Ovary (tissue), 9 donors: ENCODE data around the gene TOB1. TPM values are rescaled to one million over a fixed set of nuclear protein-coding genes. Genes with fewer than 3 reads are reported as not detected.
A peak's percentile ranks its signal among the peaks of the same experiment; 100 is the strongest.

Source experiments
- DNase-seq, 5 donors: peaks; one replicate each; pipeline ENCODE4 v3.0.0-alpha.2; 2019 to 2020
- H3K27ac ChIP-seq, 2 donors: fragments of 200-600 bp; one replicate each; pipeline versions ENCODE4 v1.5.1 to v1.8.0; 2019 to 2022
- H3K27me3 ChIP-seq: fragments of 200-600 bp; one replicate; pipeline ENCODE4 v1.8.0; 2022
- H3K36me3 ChIP-seq: fragments of 200-600 bp; sonication (generic); one replicate; pipeline ENCODE4 v1.5.1; 2019
- H3K4me1 ChIP-seq: one replicate; pipeline ENCODE4 v1.8.1; 2013; ENCODE audit warnings: mild to moderate bottlenecking, moderate library complexity; ENCODE audit not compliant: insufficient read depth
- H3K4me3 ChIP-seq: fragments of 200-600 bp; sonication (generic); one replicate; pipeline ENCODE4 v1.5.1; 2017
- H3K9me3 ChIP-seq, 2 donors: fragments of 200-600 bp in 1 of 2; sonication (generic) in 1 of 2; one replicate each; pipeline versions ENCODE4 v1.5.1 to v1.8.1; 2013 to 2019; ENCODE audit warnings: mild to moderate bottlenecking in 1 of 2, moderate library complexity in 1 of 2
- EP300 ChIP-seq: sonication (generic); formaldehyde crosslinking; IDR thresholded peaks from one replicate; pipeline ENCODE4 v1.6.1; 2017; ENCODE audit warnings: antibody characterized with exemption
- POLR2A ChIP-seq: fragments of 450-650 bp; IDR thresholded peaks from one replicate; pipeline ENCODE4 v1.6.1; 2017; ENCODE audit warnings: antibody characterized with exemption, mild to moderate bottlenecking, moderate library complexity
- WGBS, 3 donors: extraction: QIAGEN DNeasy Blood & Tissue Kit in 1 of 3; methylation state at CpG; one replicate each; pipeline versions ENCODE4 v1.1.5 to v1.1.7; 2013 to 2017; 5-methylcytosine and 5-hydroxymethylcytosine counted together
- intact Hi-C, 4 donors: fragments of 100-400 bp; cut with DNase I; formaldehyde crosslinking; loops; one replicate each; pipeline versions ENCODE4 v1.11.0 to v1.15.1; 2022 to 2023
- polyA plus RNA-seq, 2 donors: library from polyadenylated mRNA; stranded (reverse); fragments of 200-250 nt in 1 of 2; fragments of 350-450 nt in 1 of 2; fragmentation: Illumina TruSeq in 1 of 2; extraction: RNeasy Lipid Tissue Mini Kit (QIAGEN cat#74804) in 1 of 2; gene quantifications; one replicate each; pipeline ENCODE4 v1.2.3, GENCODE V29; 2013 to 2014
- total RNA-seq, 7 donors: library from RNA; depleted of rRNA in 2 of 7; stranded (reverse); fragments of >200 nt in 2 of 7; fragmentation: NEBNext Ultra II Directional in 3 of 7; extraction: Animal tissue kit (Norgen Biotek cat#: 25700) in 3 of 7; gene quantifications; one replicate each; pipeline versions ENCODE4 v1.1.0 to v1.2.4, GENCODE V29; 2016 to 2023
- TF ChIP-seq, protein P1 (sequence below), 3 donors: fragments of 450-650 bp in 2 of 3; fragments of 200-600 bp in 1 of 3; IDR thresholded peaks; one replicate each; pipeline versions ENCODE4 v1.5.1 to v1.8.0; 2016 to 2022; ENCODE audit warnings: antibody characterized with exemption in 3 of 3, mild to moderate bottlenecking in 1 of 3
- donor health status: DM: no; HTN: no; CAD: no; lungs with moderate emphysema.
- donor health status: DM: no; HTN: no; CAD: no.
- donor health status: Bipolar disorder and iron deficiency.
- donor health status: DM: yes; HTN: yes; CAD: no.
- donor health status: DM: no; HTN: no; CAD: no.
- donor health status: DM: yes; HTN: yes; CAD: no.

Gene TOB1
- total and polyA plus RNA-seq, 9 donors: 19.6 to 150 (median 72.1) TPM

DNA sequence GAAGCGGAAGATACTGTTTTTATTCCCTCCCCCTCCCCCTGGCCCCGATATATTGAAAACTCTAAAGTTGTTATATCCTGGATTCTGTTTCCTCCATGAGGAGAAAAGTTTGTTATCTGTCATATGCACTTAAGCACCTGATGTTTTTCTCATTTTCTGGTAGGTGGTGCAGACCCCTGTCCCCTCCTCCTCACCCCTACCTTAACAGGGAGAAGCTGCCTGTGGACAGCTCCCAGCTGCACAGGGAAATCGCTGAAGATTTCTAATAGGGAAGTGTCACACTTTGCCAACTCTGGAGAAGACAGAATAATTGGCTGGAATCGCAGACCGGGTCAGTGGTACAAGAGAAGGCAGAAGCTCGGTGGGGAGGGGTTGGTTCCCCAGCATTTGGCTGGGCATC lies 45.3 kb upstream of the TOB1 start:
- 69 to 76% (median 75%) methylated on average over 6 of the region's 6 CpGs for WGBS, 3 donors
- H3K9me3 ChIP-seq: no peaks in the 10 kb centered on the region
- no peaks in the 10 kb centered on the region for H3K4me1 ChIP-seq
- H3K27ac ChIP-seq: no peak overlapping the region
- TF ChIP-seq, protein P1, sequence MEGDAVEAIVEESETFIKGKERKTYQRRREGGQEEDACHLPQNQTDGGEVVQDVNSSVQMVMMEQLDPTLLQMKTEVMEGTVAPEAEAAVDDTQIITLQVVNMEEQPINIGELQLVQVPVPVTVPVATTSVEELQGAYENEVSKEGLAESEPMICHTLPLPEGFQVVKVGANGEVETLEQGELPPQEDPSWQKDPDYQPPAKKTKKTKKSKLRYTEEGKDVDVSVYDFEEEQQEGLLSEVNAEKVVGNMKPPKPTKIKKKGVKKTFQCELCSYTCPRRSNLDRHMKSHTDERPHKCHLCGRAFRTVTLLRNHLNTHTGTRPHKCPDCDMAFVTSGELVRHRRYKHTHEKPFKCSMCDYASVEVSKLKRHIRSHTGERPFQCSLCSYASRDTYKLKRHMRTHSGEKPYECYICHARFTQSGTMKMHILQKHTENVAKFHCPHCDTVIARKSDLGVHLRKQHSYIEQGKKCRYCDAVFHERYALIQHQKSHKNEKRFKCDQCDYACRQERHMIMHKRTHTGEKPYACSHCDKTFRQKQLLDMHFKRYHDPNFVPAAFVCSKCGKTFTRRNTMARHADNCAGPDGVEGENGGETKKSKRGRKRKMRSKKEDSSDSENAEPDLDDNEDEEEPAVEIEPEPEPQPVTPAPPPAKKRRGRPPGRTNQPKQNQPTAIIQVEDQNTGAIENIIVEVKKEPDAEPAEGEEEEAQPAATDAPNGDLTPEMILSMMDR (IDR thresholded peaks at IDR 0.05): no peak
- TF ChIP-seq EP300 (no peak), POLR2A (no peak)
- DNase-seq: no peak
- intact Hi-C loops: no loop called here
- no peak overlapping the region for H3K4me3 ChIP-seq
- H3K36me3 ChIP-seq: no peaks in the 10 kb centered on the region
- H3K27me3 ChIP-seq: no peaks in the 10 kb centered on the region

DNA sequence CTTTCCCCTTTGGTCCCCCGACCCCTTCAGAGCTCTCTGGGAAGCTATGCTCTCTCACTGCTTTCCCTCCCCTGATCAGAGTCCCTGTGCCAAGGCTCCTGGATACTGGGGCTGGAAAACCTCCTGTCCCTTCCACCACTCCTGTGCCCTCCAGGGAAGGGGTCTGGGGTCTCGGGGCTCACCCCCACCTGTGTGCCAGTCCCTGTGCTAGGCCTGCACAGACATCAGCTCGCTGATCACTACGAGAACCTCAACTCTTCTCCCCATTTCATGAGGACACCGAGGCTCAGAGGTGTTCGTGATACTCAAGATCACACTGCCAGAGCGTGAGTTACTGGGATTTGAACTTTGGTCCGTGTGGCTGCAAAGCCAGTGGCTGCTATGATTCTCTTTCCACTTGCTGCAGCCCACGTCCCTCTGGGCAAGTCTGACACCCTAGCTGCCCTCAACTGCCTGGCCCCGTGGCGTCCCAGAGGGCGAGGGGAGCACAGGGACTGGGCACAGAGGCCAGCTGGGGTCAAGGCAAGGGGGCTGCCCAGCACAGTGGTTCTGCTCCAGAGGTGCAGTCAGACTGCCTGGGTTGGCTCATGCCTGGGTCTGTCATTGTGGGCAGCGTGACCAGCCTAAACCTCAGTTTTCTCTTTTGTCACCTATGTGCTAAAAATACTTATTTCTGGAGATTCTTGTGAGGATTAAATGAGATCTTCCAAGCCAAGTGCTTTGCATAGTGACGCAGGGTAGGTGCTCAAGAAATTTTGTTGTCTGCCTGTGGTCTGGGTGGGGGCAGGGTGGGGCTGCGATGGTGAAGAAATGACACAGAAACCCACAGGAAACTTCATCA lies 43.8 kb upstream of the TOB1 start:
- H3K4me3 ChIP-seq: no peak overlapping the region
- WGBS, 3 donors: 84 to 88% (median 86%) methylated on average over 15 of the region's 15 CpGs
- no peak for TF ChIP-seq EP300
- TF ChIP-seq, protein P1 (IDR thresholded peaks at IDR 0.05): no peak
- TF ChIP-seq POLR2A: no peak
- peaks cover 5% of the 10 kb centered on the region for H3K4me1 ChIP-seq
- no peak overlapping the region for H3K27ac ChIP-seq
- no peak for DNase-seq
- no peaks in the 10 kb centered on the region for H3K27me3 ChIP-seq
- no peaks in the 10 kb centered on the region for H3K36me3 ChIP-seq
- H3K9me3 ChIP-seq: no peaks in the 10 kb centered on the region
- intact Hi-C loops: no loop called here

- intact Hi-C loops: no loop called here
- Histone ChIP-seq H3K4me1 (peaks cover 5% of the 10 kb centered on the region), H3K9me3 (no peaks in the 10 kb centered on the region), H3K27me3 (no peaks in the 10 kb centered on the region), H3K36me3 (no peaks in the 10 kb centered on the region), H3K4me3 (no peak overlapping the region), H3K27ac (no peak overlapping the region)
- TF ChIP-seq EP300: no peak
- TF ChIP-seq, protein P1 (IDR thresholded peaks at IDR 0.05): no peak
- TF ChIP-seq POLR2A: no peak
- DNase-seq: peak in 1 of 5 donors; percentile 70
- 56 to 69% (median 65%) methylated on average over 16 of the region's 16 CpGs for WGBS, 3 donors
Measured at GRCh38 chr17:50908860-50909764, 43.0 kb upstream of the TOB1 start.

GRCh38 chr17:50908140-50908859 lies 42.1 kb upstream of the TOB1 start:
- 80 to 87% (median 84%) methylated on average over 8 of the region's 8 CpGs for WGBS, 3 donors
- Histone ChIP-seq H3K4me3 (no peak overlapping the region), H3K27ac (no peak overlapping the region), H3K4me1 (peaks cover 6% of the 10 kb centered on the region), H3K27me3 (no peaks in the 10 kb centered on the region), H3K36me3 (no peaks in the 10 kb centered on the region), H3K9me3 (no peaks in the 10 kb centered on the region)
- TF ChIP-seq, protein P1 (IDR thresholded peaks at IDR 0.05): no peak
- TF ChIP-seq POLR2A (no peak), EP300 (no peak)
- DNase-seq: no peak
- intact Hi-C loops: no loop called here
